T follicular helper cell (primary cell): ENCODE measurements around the gene CARHSP1.
"Not testable (repeated sequence)": the region's sequence is repeated elsewhere in the genome, so short reads cannot be mapped to it uniquely, and the experiment has no call there.

Experiments
- DNase-seq: peaks from one replicate; pipeline ENCODE4 v3.0.0-alpha.2; 2020; ENCODE audit warnings: low read depth

CARHSP1 gene

GRCh38 chr16:8854298-8854948 is 14.4 kb downstream of the CARHSP1 start:
- DNase-seq = no peak

- no peak for DNase-seq
Measured at GRCh38 chr16:8853611-8854010, 15.2 kb downstream of the CARHSP1 start.

GRCh38 chr16:8853150-8853549 is 15.7 kb downstream of the CARHSP1 start:
- DNase-seq = no peak

- no peak for DNase-seq
Measured at GRCh38 chr16:8852534-8852933, 16.3 kb downstream of the CARHSP1 start.

GRCh38 chr16:8851761-8852403 is 16.9 kb downstream of the CARHSP1 start:
- no peak for DNase-seq

GRCh38 chr16:8850279-8850885 is 18.4 kb downstream of the CARHSP1 start:
- DNase-seq = no peak

- DNase-seq = no peak
Measured at GRCh38 chr16:8849411-8850011, 19.3 kb downstream of the CARHSP1 start.

GRCh38 chr16:8848939-8849391 is 19.8 kb downstream of the CARHSP1 start:
- no peak for DNase-seq

GRCh38 chr16:8848231-8848938 is 20.4 kb downstream of the CARHSP1 start:
- DNase-seq = no peak

GRCh38 chr16:8847623-8848022 is 21.2 kb downstream of the CARHSP1 start:
- no peak for DNase-seq

GRCh38 chr16:8847145-8847544 is 21.7 kb downstream of the CARHSP1 start:
- no peak for DNase-seq

- DNase-seq = no peak
Measured at GRCh38 chr16:8846401-8846932, 22.3 kb downstream of the CARHSP1 start.

- no peak for DNase-seq
Measured at GRCh38 chr16:8845699-8846298, 23.0 kb downstream of the CARHSP1 start.

- not testable (repeated sequence) for DNase-seq
Measured at GRCh38 chr16:8843296-8843695, 25.5 kb downstream of the CARHSP1 start.

GRCh38 chr16:8842016-8842415 is 26.8 kb downstream of the CARHSP1 start:
- DNase-seq = not testable (repeated sequence)

GRCh38 chr16:8837594-8837993 is 31.2 kb downstream of the CARHSP1 start:
- DNase-seq = not testable (repeated sequence)

GRCh38 chr16:8836797-8837196 is 32.0 kb downstream of the CARHSP1 start:
- DNase-seq = not testable (repeated sequence)

- no peak for DNase-seq
Measured at GRCh38 chr16:8832717-8833105, 36.1 kb downstream of the CARHSP1 start.

GRCh38 chr16:8831871-8832716 is 36.7 kb downstream of the CARHSP1 start:
- no peak for DNase-seq

GRCh38 chr16:8831450-8831849 is 37.4 kb downstream of the CARHSP1 start:
- DNase-seq = no peak
